ENCODE data around the gene DNAJC4.

- TF ChIP-seq POLR2A (IDR thresholded peaks at IDR 0.05) (no peak), CTCF (IDR thresholded peaks at IDR 0.05) (no peak), POLR2AphosphoS5 (IDR thresholded peaks at IDR 0.05) (no peak)
Measured at GRCh38 chr11:64231546-64231945, 1.2 kb downstream of the DNAJC4 start.

Data from prostate gland (tissue), 2 donors.